OCI-LY3 (cell line): Measurements from ENCODE around the gene TRUB2.

ENCODE experiments used
- CTCF ChIP-seq: fragments of 200-600, 300-600 bp; sonication (generic); IDR thresholded peaks from 2 replicates; pipeline ENCODE4 v1.5.1; 2014; ENCODE audit warnings: antibody characterized with exemption, low read length, low read depth
- EZH2phosphoT487 ChIP-seq: fragments of 200-600 bp; shearing (Covaris generic); IDR thresholded peaks from 2 replicates; pipeline ENCODE4 v1.6.1; 2018; ENCODE audit warnings: antibody characterized with exemption, mixed run types, low read depth

GRCh38 chr9:128271512-128271911, 50.7 kb downstream of the TRUB2 start:
- no peak for TF ChIP-seq CTCF
- TF ChIP-seq EZH2phosphoT487: no peak
